WTC11 (cell line): ENCODE data around the gene EPS8L2. TPM values are rescaled to one million over a fixed set of nuclear protein-coding genes. Genes with fewer than 3 reads are reported as not detected.

Source experiments
- ATAC-seq: fragments of 200-7000 bp; cut with Tn5 transposase; 2 replicates; pipeline ENCODE4 v1.10.0; 2021; ENCODE audit warnings: mild to moderate bottlenecking, moderate library complexity
- CTCF ChIA-PET: fragments of 300-600 bp; sonication (Branson Sonifier 250); formaldehyde crosslinking; loops from one replicate; lab custom pipeline; 2021; ENCODE audit warnings: antibody characterized with exemption; lab: Charles Lee
- POLR2A ChIA-PET: fragments of 350-600 bp; sonication (Branson Sonifier 250); formaldehyde crosslinking; loops from one replicate; lab custom pipeline; 2021; ENCODE audit warnings: antibody characterized with exemption; lab: Charles Lee
- DNase-seq: peaks from one replicate; pipeline ENCODE4 v3.0.0; 2021; ENCODE audit warnings: low spot score
- H3K27ac Mint-ChIP-seq: 2 replicates; pipeline ENCODE4 v1.8.0; 2021; ENCODE audit warnings: mixed read lengths
- H3K27me3 Mint-ChIP-seq: 2 replicates; pipeline ENCODE4 v1.8.0; 2021; ENCODE audit warnings: low read depth, mild to moderate bottlenecking, moderate library complexity, mixed read lengths
- H3K36me3 Mint-ChIP-seq: 2 replicates; pipeline ENCODE4 v1.8.0; 2021; ENCODE audit warnings: mixed read lengths
- H3K4me1 Mint-ChIP-seq: 2 replicates; pipeline ENCODE4 v1.8.0; 2022; ENCODE audit warnings: mixed read lengths
- H3K4me3 Mint-ChIP-seq: 2 replicates; pipeline ENCODE4 v1.8.0; 2021; ENCODE audit warnings: mild to moderate bottlenecking, moderate library complexity, mixed read lengths
- H3K9me3 Mint-ChIP-seq: 2 replicates; pipeline ENCODE4 v1.8.0; 2021; ENCODE audit warnings: mixed read lengths
- CTCF ChIP-seq: fragments of 200-600 bp; IDR thresholded peaks from 2 replicates; pipeline ENCODE4 v1.8.0; 2022; ENCODE audit warnings: antibody characterized with exemption
- E2F4 ChIP-seq: sonication (generic); formaldehyde crosslinking; IDR thresholded peaks from 2 replicates; pipeline ENCODE4 v1.8.1; 2022; ENCODE audit warnings: low read depth, mild to moderate bottlenecking, moderate library complexity, missing genetic modification reagents, borderline replicate concordance
- E2F5 ChIP-seq: sonication (generic); formaldehyde crosslinking; IDR thresholded peaks from 2 replicates; pipeline ENCODE4 v1.8.1; 2022; ENCODE audit warnings: mild to moderate bottlenecking, moderate library complexity, missing genetic modification reagents
- EMX1 ChIP-seq: fragments of 250-450 bp; sonication (Bioruptor Pico); IDR thresholded peaks from 2 replicates; pipeline ENCODE4 v1.8.0; 2021; ENCODE audit warnings: mild to moderate bottlenecking
- GABPB1 ChIP-seq: sonication (generic); formaldehyde crosslinking; IDR thresholded peaks from 2 replicates; pipeline ENCODE4 v1.8.1; 2023; ENCODE audit warnings: mild to moderate bottlenecking, missing genetic modification reagents
- IRF1 ChIP-seq: sonication (generic); formaldehyde crosslinking; IDR thresholded peaks from 2 replicates; pipeline ENCODE4 v1.8.0; 2023; ENCODE audit warnings: missing genetic modification reagents
- IRF2 ChIP-seq: sonication (generic); formaldehyde crosslinking; IDR thresholded peaks from 2 replicates; pipeline ENCODE4 v1.8.0; 2022; ENCODE audit warnings: low read depth, missing genetic modification reagents, borderline replicate concordance
- PRDM15 ChIP-seq: sonication (generic); formaldehyde crosslinking; IDR thresholded peaks from 2 replicates; pipeline ENCODE4 v1.8.0; 2022; ENCODE audit warnings: missing genetic modification reagents
- SP1 ChIP-seq: sonication (generic); formaldehyde crosslinking; conservative IDR thresholded peaks from 2 replicates; pipeline ENCODE4 v1.8.1; 2022; ENCODE audit warnings: missing genetic modification reagents
- TEAD1 ChIP-seq: sonication (generic); formaldehyde crosslinking; IDR thresholded peaks from 2 replicates; pipeline ENCODE4 v1.8.0; 2022; ENCODE audit warnings: mild to moderate bottlenecking, missing genetic modification reagents
- ZNF138 ChIP-seq: sonication (generic); formaldehyde crosslinking; conservative IDR thresholded peaks from 2 replicates; pipeline ENCODE4 v1.8.1; 2022; ENCODE audit warnings: mild to moderate bottlenecking, moderate library complexity, missing genetic modification reagents
- total RNA-seq: library from RNA; stranded (reverse); gene quantifications from 3 replicates; pipeline ENCODE4 v1.2.3, GENCODE V29; 2021
- TF ChIP-seq, protein P1 (sequence below): sonication (generic); formaldehyde crosslinking; IDR thresholded peaks from 2 replicates; pipeline ENCODE4 v1.8.0; 2023; ENCODE audit warnings: mild to moderate bottlenecking, missing genetic modification reagents
- TF ChIP-seq, protein P2 (sequence below): sonication (generic); formaldehyde crosslinking; IDR thresholded peaks from 2 replicates; pipeline ENCODE4 v1.8.1; 2023; ENCODE audit warnings: mild to moderate bottlenecking, missing genetic modification reagents

EPS8L2 gene
- total RNA-seq, 1 experiment from 2014 or later = 51.6 TPM

- Mint-ChIP-seq H3K27me3 (no peaks in the 10 kb centered on the region), H3K4me3 (peak overlapping the region; percentile 78), H3K9me3 (no peaks in the 10 kb centered on the region), H3K4me1 (peaks cover 28% of the 10 kb centered on the region), H3K27ac (peak overlapping the region; percentile 40)
- CTCF ChIA-PET = interaction anchor here (0.8 to 4.0 kb wide), 7 partner anchors 9 to 141 kb away, joined by 3 to 38 read pairs (median 8); partner anchors contain the start of gene EPS8L2
- no peak for ATAC-seq
- POLR2A ChIA-PET = interaction anchor here (0.6 kb wide), 1 partner anchor 197 kb away, joined by 5 read pairs; no protein-coding TSS in a partner anchor
- TF ChIP-seq GABPB1 (CRISPR knock-in tag) = peak; percentile 64; the same call in 1 of the 2 replicates
- TF ChIP-seq TEAD1 (CRISPR knock-in tag) = no peak
- TF ChIP-seq IRF1 (CRISPR knock-in tag) = no peak
- TF ChIP-seq EMX1 = no peak
- no peak for TF ChIP-seq SP1 (CRISPR knock-in tag)
- no peak for TF ChIP-seq ZNF138 (CRISPR knock-in tag)
- TF ChIP-seq, all 79 proteins: peak for 1
- H3K36me3 Mint-ChIP-seq = 0 out of 2 replicates have a peak, but pooled peaks cover 3% of the 10 kb centered on the region
- DNase-seq = no peak
Observed at GRCh38 chr11:696955-697491, 9.0 kb upstream of the EPS8L2 start.

- Mint-ChIP-seq H3K27me3 (no peaks in the 10 kb centered on the region), H3K27ac (peak overlapping the region; percentile 40), H3K9me3 (no peaks in the 10 kb centered on the region), H3K4me1 (peaks cover 23% of the 10 kb centered on the region), H3K4me3 (peak overlapping the region; percentile 4; the same call in 1 of the 2 replicates), H3K36me3 (0 out of 2 replicates have a peak, but pooled peaks cover 3% of the 10 kb centered on the region)
- TF ChIP-seq E2F5 (CRISPR knock-in tag) (no peak), CTCF (no peak), PRDM15 (CRISPR knock-in tag) (peak; percentile 40; the same call in 1 of the 2 replicates), E2F4 (no peak), IRF2 (CRISPR knock-in tag) (no peak)
- TF ChIP-seq, protein P1, sequence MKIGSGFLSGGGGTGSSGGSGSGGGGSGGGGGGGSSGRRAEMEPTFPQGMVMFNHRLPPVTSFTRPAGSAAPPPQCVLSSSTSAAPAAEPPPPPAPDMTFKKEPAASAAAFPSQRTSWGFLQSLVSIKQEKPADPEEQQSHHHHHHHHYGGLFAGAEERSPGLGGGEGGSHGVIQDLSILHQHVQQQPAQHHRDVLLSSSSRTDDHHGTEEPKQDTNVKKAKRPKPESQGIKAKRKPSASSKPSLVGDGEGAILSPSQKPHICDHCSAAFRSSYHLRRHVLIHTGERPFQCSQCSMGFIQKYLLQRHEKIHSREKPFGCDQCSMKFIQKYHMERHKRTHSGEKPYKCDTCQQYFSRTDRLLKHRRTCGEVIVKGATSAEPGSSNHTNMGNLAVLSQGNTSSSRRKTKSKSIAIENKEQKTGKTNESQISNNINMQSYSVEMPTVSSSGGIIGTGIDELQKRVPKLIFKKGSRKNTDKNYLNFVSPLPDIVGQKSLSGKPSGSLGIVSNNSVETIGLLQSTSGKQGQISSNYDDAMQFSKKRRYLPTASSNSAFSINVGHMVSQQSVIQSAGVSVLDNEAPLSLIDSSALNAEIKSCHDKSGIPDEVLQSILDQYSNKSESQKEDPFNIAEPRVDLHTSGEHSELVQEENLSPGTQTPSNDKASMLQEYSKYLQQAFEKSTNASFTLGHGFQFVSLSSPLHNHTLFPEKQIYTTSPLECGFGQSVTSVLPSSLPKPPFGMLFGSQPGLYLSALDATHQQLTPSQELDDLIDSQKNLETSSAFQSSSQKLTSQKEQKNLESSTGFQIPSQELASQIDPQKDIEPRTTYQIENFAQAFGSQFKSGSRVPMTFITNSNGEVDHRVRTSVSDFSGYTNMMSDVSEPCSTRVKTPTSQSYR (CRISPR knock-in tag) = no peak
- TF ChIP-seq, protein P2, sequence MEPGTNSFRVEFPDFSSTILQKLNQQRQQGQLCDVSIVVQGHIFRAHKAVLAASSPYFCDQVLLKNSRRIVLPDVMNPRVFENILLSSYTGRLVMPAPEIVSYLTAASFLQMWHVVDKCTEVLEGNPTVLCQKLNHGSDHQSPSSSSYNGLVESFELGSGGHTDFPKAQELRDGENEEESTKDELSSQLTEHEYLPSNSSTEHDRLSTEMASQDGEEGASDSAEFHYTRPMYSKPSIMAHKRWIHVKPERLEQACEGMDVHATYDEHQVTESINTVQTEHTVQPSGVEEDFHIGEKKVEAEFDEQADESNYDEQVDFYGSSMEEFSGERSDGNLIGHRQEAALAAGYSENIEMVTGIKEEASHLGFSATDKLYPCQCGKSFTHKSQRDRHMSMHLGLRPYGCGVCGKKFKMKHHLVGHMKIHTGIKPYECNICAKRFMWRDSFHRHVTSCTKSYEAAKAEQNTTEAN (CRISPR knock-in tag) = no peak
- DNase-seq = no peak
- POLR2A ChIA-PET = no interaction called here
- ATAC-seq = no peak
- CTCF ChIA-PET = interaction anchor here (0.9 to 4.0 kb wide), 3 partner anchors 8 to 30 kb away, joined by 4 to 38 read pairs (median 15); partner anchors contain the start of gene EPS8L2
Observed at GRCh38 chr11:697811-698311, 8.2 kb upstream of the EPS8L2 start.
